Chondrocyte (in vitro differentiated cells): Measurements from ENCODE around the gene HFM1. TPM values are rescaled to one million over a fixed set of nuclear protein-coding genes. Genes with fewer than 3 reads are reported as not detected.

ENCODE experiments used
- DNase-seq: peaks from one replicate; pipeline ENCODE4 v3.0.0; 2021; ENCODE audit warnings: mixed read lengths, low spot score
- H3K27ac Mint-ChIP-seq: one replicate; pipeline ENCODE4 v1.8.0; 2021; ENCODE audit warnings: mild to moderate bottlenecking, moderate library complexity, mixed read lengths; ENCODE audit not compliant: unreplicated experiment
- H3K27me3 Mint-ChIP-seq: 2 replicates; pipeline ENCODE4 v1.8.0; 2021; ENCODE audit warnings: low read depth, mixed read lengths
- H3K36me3 Mint-ChIP-seq: 2 replicates; pipeline ENCODE4 v1.8.0; 2021; ENCODE audit warnings: low read depth, mixed read lengths
- H3K4me1 Mint-ChIP-seq: 2 replicates; pipeline ENCODE4 v1.8.0; 2021; ENCODE audit warnings: low read depth, mild to moderate bottlenecking, mixed read lengths
- H3K4me3 Mint-ChIP-seq: one replicate; pipeline ENCODE4 v1.8.0; 2021; ENCODE audit warnings: mild to moderate bottlenecking, moderate library complexity, mixed read lengths; ENCODE audit not compliant: unreplicated experiment
- H3K9me3 Mint-ChIP-seq: 2 replicates; pipeline ENCODE4 v1.8.0; 2021; ENCODE audit warnings: low read depth, mixed read lengths
- total RNA-seq: library from RNA; stranded (reverse); gene quantifications from 3 replicates; pipeline ENCODE4 v1.2.1, GENCODE V29; 2021
- TF ChIP-seq, protein P1 (sequence below): fragments of 200-600 bp; sonication (generic); IDR thresholded peaks from 2 replicates; pipeline ENCODE4 v1.5.0; 2021; ENCODE audit warnings: antibody characterized with exemption, mild to moderate bottlenecking, moderate library complexity

The HFM1 gene
- total RNA-seq, 1 donor from 2014 or later, result 0.62 TPM

DNA sequence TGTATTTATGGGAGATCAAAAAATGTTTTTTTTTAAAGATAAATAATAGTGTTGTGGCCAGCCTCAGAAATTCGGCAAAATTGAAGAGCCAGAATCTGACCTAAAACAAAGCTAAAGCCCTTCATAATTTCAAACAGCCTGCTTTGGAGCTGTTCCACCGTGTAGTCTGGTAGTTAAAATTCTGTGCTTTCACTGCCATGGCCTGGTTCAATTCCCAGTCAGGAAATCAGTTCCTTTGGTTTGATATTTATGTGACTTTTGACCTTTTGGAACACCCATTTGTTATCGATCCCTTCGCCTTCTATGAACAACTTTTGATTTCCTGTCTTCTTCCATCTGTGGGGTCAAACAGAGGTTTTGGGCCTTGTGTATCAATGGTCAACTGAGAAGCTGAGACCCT lies 179.8 kb downstream of the HFM1 start:
- Mint-ChIP-seq H3K9me3 (peaks cover 14% of the 10 kb centered on the region), H3K27ac (no peak overlapping the region), H3K4me3 (no peak overlapping the region), H3K4me1 (no peaks in the 10 kb centered on the region), H3K27me3 (no peaks in the 10 kb centered on the region), H3K36me3 (no peaks in the 10 kb centered on the region)
- TF ChIP-seq, protein P1, sequence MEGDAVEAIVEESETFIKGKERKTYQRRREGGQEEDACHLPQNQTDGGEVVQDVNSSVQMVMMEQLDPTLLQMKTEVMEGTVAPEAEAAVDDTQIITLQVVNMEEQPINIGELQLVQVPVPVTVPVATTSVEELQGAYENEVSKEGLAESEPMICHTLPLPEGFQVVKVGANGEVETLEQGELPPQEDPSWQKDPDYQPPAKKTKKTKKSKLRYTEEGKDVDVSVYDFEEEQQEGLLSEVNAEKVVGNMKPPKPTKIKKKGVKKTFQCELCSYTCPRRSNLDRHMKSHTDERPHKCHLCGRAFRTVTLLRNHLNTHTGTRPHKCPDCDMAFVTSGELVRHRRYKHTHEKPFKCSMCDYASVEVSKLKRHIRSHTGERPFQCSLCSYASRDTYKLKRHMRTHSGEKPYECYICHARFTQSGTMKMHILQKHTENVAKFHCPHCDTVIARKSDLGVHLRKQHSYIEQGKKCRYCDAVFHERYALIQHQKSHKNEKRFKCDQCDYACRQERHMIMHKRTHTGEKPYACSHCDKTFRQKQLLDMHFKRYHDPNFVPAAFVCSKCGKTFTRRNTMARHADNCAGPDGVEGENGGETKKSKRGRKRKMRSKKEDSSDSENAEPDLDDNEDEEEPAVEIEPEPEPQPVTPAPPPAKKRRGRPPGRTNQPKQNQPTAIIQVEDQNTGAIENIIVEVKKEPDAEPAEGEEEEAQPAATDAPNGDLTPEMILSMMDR, result no peak
- no peak for DNase-seq

DNA sequence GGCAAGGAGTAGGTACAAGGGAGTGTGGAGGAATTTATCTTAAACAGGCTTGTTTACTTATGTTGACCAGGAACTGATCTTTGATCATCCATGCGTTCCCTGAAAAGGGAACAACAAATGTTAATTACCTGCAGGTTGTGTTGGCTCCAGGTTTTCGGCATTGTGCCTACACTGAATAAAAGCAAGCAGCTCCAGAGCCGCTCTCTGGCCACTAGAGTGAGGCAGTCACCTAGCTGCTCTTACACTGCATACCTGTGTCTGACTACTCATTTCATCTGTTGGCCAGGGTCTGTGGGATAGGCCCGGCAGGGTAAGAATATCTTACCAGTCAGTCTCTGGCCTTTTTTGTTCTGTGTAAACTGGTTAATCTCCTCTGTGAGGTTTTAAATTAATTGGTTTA lies 183.6 kb downstream of the HFM1 start:
- no peak overlapping the region for H3K4me3 Mint-ChIP-seq
- no peak for DNase-seq
- no peaks in the 10 kb centered on the region for H3K4me1 Mint-ChIP-seq
- peaks cover 11% of the 10 kb centered on the region for H3K9me3 Mint-ChIP-seq
- H3K27me3 Mint-ChIP-seq, result peaks cover 1% of the 10 kb centered on the region
- no peak overlapping the region for H3K27ac Mint-ChIP-seq
- no peaks in the 10 kb centered on the region for H3K36me3 Mint-ChIP-seq
- TF ChIP-seq, protein P1, result no peak

DNA sequence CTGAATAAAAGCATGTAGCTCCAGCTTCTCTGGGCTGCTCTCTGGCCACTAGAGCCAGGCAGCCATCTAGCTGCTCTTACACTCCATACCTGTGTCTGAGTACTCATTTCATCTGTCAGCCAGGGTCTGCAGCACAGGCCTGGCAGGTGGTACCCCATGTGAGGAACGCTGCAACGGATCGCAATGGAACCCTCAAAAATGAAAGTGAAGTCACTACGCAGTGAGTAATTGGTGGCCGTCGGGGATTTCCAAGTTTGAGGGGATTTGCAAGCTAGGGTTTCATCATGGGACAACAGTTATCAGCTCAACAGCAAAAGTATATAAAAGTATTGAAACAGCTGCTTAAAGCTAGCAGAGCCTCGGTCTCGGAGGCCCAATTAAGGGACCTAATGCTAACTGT lies 186.7 kb downstream of the HFM1 start:
- Mint-ChIP-seq H3K9me3 (peaks cover 9% of the 10 kb centered on the region), H3K4me1 (no peaks in the 10 kb centered on the region), H3K36me3 (no peaks in the 10 kb centered on the region), H3K27ac (no peak overlapping the region), H3K4me3 (no peak overlapping the region), H3K27me3 (peaks cover 1% of the 10 kb centered on the region)
- DNase-seq, result no peak
- TF ChIP-seq, protein P1, result no peak

Other genes with a start within 250 kb of the HFM1 start
- 3.9 to 6.4 TPM (median 6.4 TPM) in 3 replicates for gene CDC7, start 96.0 kb upstream of the HFM1 start, total RNA-seq